ENCODE results near the gene PRKCH.

GRCh38 chr14:61545726-61546455 is 224.5 kb downstream of the PRKCH start:
- TF ChIP-seq EP300 (IDR thresholded peaks at IDR 0.05) (no peak), CTCF (IDR thresholded peaks at IDR 0.05) (no peak)
